Measurements from ENCODE around the gene MMS19. TPM values are rescaled to one million over a fixed set of nuclear protein-coding genes. Genes with fewer than 3 reads are reported as not detected.

The MMS19 gene
- total RNA-seq, 2 donors from 2014 or later: 46.8 to 108 TPM

DNA sequence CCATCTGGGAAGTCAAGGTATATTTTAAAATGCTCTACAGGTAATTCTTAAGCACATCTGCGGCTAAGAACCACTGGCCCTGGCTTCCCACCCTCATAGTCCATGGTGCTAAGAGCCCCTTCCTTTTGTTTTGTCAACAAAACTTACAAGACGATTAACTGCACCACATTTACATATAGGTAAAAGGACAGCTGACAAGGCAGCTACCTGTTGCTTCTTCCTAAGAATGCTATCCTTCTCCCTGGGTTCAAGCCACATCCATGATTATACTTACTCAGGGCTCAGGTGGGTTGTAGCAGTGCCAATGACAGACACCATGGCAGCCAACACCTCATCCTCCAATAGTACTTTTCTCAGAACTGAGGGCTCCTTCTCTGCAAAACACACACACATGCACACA is 35.9 kb downstream of the MMS19 start:
- no peak overlapping the region for H3K4me3 ChIP-seq
- H3K9me3 ChIP-seq: no peaks in the 10 kb centered on the region
- TF ChIP-seq, protein P1, sequence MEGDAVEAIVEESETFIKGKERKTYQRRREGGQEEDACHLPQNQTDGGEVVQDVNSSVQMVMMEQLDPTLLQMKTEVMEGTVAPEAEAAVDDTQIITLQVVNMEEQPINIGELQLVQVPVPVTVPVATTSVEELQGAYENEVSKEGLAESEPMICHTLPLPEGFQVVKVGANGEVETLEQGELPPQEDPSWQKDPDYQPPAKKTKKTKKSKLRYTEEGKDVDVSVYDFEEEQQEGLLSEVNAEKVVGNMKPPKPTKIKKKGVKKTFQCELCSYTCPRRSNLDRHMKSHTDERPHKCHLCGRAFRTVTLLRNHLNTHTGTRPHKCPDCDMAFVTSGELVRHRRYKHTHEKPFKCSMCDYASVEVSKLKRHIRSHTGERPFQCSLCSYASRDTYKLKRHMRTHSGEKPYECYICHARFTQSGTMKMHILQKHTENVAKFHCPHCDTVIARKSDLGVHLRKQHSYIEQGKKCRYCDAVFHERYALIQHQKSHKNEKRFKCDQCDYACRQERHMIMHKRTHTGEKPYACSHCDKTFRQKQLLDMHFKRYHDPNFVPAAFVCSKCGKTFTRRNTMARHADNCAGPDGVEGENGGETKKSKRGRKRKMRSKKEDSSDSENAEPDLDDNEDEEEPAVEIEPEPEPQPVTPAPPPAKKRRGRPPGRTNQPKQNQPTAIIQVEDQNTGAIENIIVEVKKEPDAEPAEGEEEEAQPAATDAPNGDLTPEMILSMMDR (IDR thresholded peaks at IDR 0.05): no peak
- no peaks in the 10 kb centered on the region for H3K4me1 ChIP-seq (ENCODE audit: control insufficient read depth in 1 of 2, low read depth in 2 of 2)
- H3K27me3 ChIP-seq (replicated peaks; ENCODE audit: insufficient read depth): no peaks in the 10 kb centered on the region
- DNase-seq (ENCODE audit: low spot score): no peak
- no peak overlapping the region for H3K27ac ChIP-seq
- no peak for ATAC-seq (ENCODE audit: insufficient number of reproducible peaks, low FRiP score, low read depth)
- peaks cover 92% of the 10 kb centered on the region for H3K36me3 ChIP-seq

DNA sequence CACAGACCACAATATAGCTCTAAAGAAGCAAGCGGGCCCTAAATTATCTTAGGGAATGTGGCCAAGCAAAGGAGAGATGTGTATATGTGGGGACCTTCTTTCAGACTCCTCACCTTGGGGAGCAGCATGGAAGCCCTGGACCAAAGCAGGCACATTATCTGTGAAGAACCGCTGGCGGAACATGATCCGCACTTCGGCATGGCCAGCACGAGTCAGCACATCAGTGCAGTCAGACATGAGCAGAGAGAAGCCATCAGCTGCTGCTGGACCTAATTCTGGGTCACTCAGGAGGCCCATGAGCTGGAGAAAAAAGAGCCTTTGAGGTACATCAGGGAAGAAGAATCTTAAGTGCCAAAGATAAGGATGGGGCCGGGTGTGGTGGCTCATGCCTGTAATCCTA is 38.3 kb downstream of the MMS19 start:
- Histone ChIP-seq H3K9me3 (no peaks in the 10 kb centered on the region), H3K36me3 (peaks cover 88% of the 10 kb centered on the region), H3K4me3 (no peak overlapping the region), H3K4me1 (ENCODE audit: control insufficient read depth in 1 of 2, low read depth in 2 of 2) (peaks cover 1 to 3% of the 10 kb centered on the region in 2 donors), H3K27ac (no peak overlapping the region), H3K27me3 (replicated peaks; ENCODE audit: insufficient read depth) (no peaks in the 10 kb centered on the region)
- DNase-seq (ENCODE audit: low spot score) (no peak), ATAC-seq (ENCODE audit: insufficient number of reproducible peaks, low FRiP score, low read depth) (no peak)
- TF ChIP-seq, protein P1 (IDR thresholded peaks at IDR 0.05): no peak

DNA sequence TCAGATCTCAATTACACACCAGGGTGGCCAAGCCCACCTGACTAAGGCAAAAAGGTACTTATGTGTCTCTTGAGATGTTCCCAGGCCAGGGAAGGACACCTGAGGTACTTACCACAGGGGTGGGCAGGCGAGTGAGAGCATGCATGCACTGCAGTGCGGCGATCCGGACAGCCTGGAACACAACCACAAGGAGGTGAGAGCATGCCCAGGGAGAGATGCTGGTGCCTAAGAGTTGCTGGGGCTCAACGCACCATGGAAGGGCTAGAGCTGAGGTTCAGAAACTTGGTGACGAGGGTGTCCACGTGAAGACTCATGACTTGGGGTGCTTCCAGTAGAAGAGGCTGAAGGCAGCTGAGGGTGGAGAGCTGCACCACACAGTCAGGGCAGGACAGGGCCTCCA is 39.1 kb downstream of the MMS19 start:
- H3K4me1 ChIP-seq (ENCODE audit: control insufficient read depth in 1 of 2, low read depth in 2 of 2): peaks cover 3 to 11% of the 10 kb centered on the region in 2 donors
- ATAC-seq (ENCODE audit: insufficient number of reproducible peaks, low FRiP score, low read depth): no peak
- H3K27me3 ChIP-seq (replicated peaks; ENCODE audit: insufficient read depth): no peaks in the 10 kb centered on the region
- no peak for DNase-seq (ENCODE audit: low spot score)
- TF ChIP-seq, protein P1 (IDR thresholded peaks at IDR 0.05): no peak
- H3K4me3 ChIP-seq: no peak overlapping the region
- peaks cover 81% of the 10 kb centered on the region for H3K36me3 ChIP-seq
- H3K27ac ChIP-seq: no peak overlapping the region
- H3K9me3 ChIP-seq: no peaks in the 10 kb centered on the region

DNA sequence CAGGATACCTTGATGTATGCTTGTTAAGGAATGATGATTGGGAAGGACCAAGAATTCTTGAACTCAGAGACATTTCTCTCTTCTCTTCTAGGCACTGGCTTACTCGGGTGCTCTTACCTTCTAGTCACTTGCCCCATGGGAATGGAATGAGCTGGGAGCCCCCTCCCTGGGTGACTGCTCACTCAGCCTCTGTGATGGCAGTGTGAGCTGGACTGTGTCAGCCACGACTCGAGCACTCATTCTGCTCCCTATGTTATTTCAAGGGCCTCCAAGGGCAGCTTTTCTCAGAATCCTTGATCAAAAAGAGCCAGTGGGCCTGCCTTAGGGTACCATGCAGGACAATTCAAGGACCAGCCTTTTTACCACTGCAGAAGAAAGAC is 41.5 kb downstream of the MMS19 start:
- no peak for DNase-seq (ENCODE audit: low spot score)
- TF ChIP-seq, protein P1 (IDR thresholded peaks at IDR 0.05): no peak
- peaks cover 70% of the 10 kb centered on the region for H3K36me3 ChIP-seq
- H3K4me1 ChIP-seq (ENCODE audit: control insufficient read depth in 1 of 2, low read depth in 2 of 2): peaks cover 3 to 18% of the 10 kb centered on the region in 2 donors
- H3K27me3 ChIP-seq (replicated peaks; ENCODE audit: insufficient read depth): no peaks in the 10 kb centered on the region
- no peak overlapping the region for H3K4me3 ChIP-seq
- ATAC-seq (ENCODE audit: insufficient number of reproducible peaks, low FRiP score, low read depth): no peak
- H3K27ac ChIP-seq: no peak overlapping the region
- H3K9me3 ChIP-seq: no peaks in the 10 kb centered on the region

DNA sequence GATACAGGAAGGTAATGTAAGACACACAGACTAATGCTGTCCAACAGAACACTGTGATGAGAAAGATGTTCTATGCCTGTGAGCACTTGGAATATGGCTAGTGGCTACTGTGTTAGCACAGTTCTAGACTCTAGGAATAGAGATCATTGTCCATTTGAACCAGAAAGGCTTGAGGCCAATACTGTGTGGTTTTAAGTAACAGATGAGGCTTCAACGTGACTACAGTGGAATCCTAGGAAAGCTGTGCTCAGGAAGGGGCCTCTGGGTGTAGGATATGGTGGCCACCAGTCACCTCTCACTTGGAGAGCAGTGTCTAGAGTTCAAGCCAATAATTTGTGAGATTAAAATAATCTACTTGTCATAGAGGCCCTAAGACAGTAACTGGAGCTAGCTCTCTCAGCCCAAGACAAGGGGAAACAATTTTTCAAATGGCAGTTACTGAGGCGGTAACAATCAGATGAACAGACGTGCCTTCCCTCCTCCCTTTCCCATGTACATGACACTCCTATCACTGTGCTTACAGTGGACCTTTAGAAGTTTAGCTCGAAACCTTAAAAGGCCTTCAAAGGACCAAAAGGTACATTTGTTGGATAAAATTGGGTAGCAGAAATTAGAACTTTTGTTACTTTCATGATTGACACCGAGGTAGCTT is 42.1 kb downstream of the MMS19 start:
- ATAC-seq (ENCODE audit: insufficient number of reproducible peaks, low FRiP score, low read depth): no peak

More for the DNA sequence above, 42.1 kb downstream of the MMS19 start:
- Histone ChIP-seq H3K27me3 (replicated peaks; ENCODE audit: insufficient read depth) (no peaks in the 10 kb centered on the region), H3K4me1 (ENCODE audit: control insufficient read depth in 1 of 2, low read depth in 2 of 2) (peaks cover 3 to 20% of the 10 kb centered on the region in 2 donors), H3K9me3 (no peaks in the 10 kb centered on the region), H3K36me3 (peaks cover 64% of the 10 kb centered on the region), H3K27ac (peak overlapping the region; percentile 28 to 37), H3K4me3 (no peak overlapping the region)
- no peak for DNase-seq (ENCODE audit: low spot score)
- TF ChIP-seq, protein P1 (IDR thresholded peaks at IDR 0.05): no peak

Measured in thoracic aorta (tissue), 2 donors.